Activated naive CD8-positive, alpha-beta T cell treated with anti-CD3 and anti-CD28 coated beads for 36 hours (primary cell): ENCODE measurements around the gene WNK1. TPM values are rescaled to one million over a fixed set of nuclear protein-coding genes. Genes with fewer than 3 reads are reported as not detected.

Experiments used
- DNase-seq: peaks from one replicate; pipeline ENCODE4 v3.0.0; 2021
- H3K27ac Mint-ChIP-seq: one replicate; pipeline ENCODE4 v1.8.0; 2022; ENCODE audit warnings: mild to moderate bottlenecking, moderate library complexity, mixed read lengths
- H3K27me3 Mint-ChIP-seq: one replicate; pipeline ENCODE4 v1.8.0; 2022; ENCODE audit warnings: mild to moderate bottlenecking, mixed read lengths
- H3K36me3 Mint-ChIP-seq: one replicate; pipeline ENCODE4 v1.8.0; 2021; ENCODE audit warnings: mild to moderate bottlenecking, mixed read lengths
- H3K4me1 Mint-ChIP-seq: one replicate; pipeline ENCODE4 v1.8.0; 2021; ENCODE audit warnings: mixed read lengths
- H3K4me3 Mint-ChIP-seq: one replicate; pipeline ENCODE4 v1.8.0; 2022; ENCODE audit warnings: mild to moderate bottlenecking, moderate library complexity, mixed read lengths
- H3K9me3 Mint-ChIP-seq: one replicate; pipeline ENCODE4 v1.8.0; 2022; ENCODE audit warnings: mixed read lengths
- total RNA-seq, 2 experiments: library from RNA; stranded (reverse); gene quantifications; one replicate each; pipeline ENCODE4 v1.2.3, GENCODE V29; 2021

WNK1 gene
- total RNA-seq, 2 experiments from 2014 or later = 117 to 118 TPM

GRCh38 chr12:936377-937345 is 184.3 kb downstream of the WNK1 start:
- Mint-ChIP-seq H3K4me3 (no peak overlapping the region), H3K9me3 (no peaks in the 10 kb centered on the region), H3K4me1 (peaks cover 10% of the 10 kb centered on the region), H3K27me3 (no peaks in the 10 kb centered on the region), H3K27ac (no peak overlapping the region), H3K36me3 (peaks cover 26% of the 10 kb centered on the region)
- DNase-seq = no peak

DNA sequence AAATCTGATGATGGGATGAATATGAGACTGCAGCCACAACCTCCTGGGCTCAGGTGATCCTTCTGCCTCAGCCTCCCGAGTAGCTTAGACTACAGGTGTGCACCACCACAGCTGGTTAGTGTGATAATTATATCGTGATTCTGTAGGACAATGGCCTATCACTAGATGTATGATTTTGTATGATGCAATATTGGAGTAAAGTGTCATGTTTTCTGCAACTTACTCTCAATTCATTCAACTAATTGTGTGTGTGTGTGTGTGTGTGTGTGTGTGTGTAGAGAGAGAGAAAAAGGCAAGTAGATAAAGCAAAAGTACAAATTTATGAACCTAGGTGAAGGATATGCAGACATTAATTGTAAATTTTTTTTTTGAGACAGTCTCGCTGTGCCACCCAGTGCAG is 186.4 kb downstream of the WNK1 start:
- Mint-ChIP-seq H3K4me1 (peaks cover 14% of the 10 kb centered on the region), H3K27ac (peak overlapping the region; percentile 72), H3K36me3 (peaks cover 28% of the 10 kb centered on the region), H3K27me3 (no peaks in the 10 kb centered on the region), H3K4me3 (no peak overlapping the region), H3K9me3 (no peaks in the 10 kb centered on the region)
- DNase-seq = no peak

DNA sequence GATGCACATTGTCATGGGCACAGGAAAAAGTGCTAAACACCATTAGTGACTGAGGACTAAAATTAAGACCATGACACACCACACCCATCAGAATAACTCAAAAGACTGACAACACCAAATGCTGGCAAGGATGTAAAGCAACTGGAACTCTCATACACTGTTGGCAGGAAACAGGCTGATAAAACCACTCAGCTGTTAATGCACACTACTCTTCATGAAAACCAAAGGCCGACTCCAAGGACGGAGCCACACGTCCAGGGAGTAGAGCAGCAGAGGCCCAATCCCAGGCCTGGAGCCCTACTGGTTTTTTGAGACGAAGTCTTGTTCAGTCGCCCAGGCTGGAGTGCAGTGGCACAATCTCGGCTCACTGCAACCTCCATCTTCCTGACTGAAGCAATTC is 190.7 kb downstream of the WNK1 start:
- Mint-ChIP-seq H3K4me1 (peaks cover 35% of the 10 kb centered on the region), H3K9me3 (no peaks in the 10 kb centered on the region), H3K27me3 (no peaks in the 10 kb centered on the region), H3K4me3 (no peak overlapping the region), H3K36me3 (peaks cover 45% of the 10 kb centered on the region), H3K27ac (no peak overlapping the region)
- DNase-seq = no peak

- peaks cover 37% of the 10 kb centered on the region for H3K4me1 Mint-ChIP-seq
- peaks cover 47% of the 10 kb centered on the region for H3K36me3 Mint-ChIP-seq
- no peak overlapping the region for H3K4me3 Mint-ChIP-seq
- H3K27ac Mint-ChIP-seq = peak overlapping the region; percentile 23
- H3K27me3 Mint-ChIP-seq = no peaks in the 10 kb centered on the region
- H3K9me3 Mint-ChIP-seq = no peaks in the 10 kb centered on the region
- no peak for DNase-seq
These were observed 191.8 kb downstream of the WNK1 start for GRCh38 chr12:944211-944610.

DNA sequence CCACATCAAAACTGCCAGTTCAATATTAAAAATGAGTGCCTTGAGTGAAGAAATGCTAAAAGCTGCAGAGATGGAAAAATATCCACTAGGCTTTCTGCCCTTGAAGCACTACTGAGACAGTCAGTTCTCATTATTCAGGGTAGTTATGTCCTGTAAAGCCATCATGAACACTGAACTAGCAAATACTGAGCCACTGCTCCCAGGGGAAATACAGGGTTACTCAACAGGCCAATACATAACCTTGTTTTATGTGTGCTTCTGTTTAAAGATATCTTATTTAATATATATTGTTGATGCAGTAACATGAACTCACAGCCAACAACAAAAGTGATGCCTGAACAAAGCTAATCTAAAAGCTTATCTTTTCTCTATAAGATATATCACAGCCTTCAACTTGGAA is 193.8 kb downstream of the WNK1 start:
- peaks cover 31% of the 10 kb centered on the region for H3K4me1 Mint-ChIP-seq
- no peaks in the 10 kb centered on the region for H3K9me3 Mint-ChIP-seq

GRCh38 chr12:946631-947030 is 194.3 kb downstream of the WNK1 start:
- no peak overlapping the region for H3K4me3 Mint-ChIP-seq
- peaks cover 31% of the 10 kb centered on the region for H3K4me1 Mint-ChIP-seq
- DNase-seq = no peak
- peaks cover 38% of the 10 kb centered on the region for H3K36me3 Mint-ChIP-seq
- H3K27me3 Mint-ChIP-seq = peaks cover 3% of the 10 kb centered on the region
- H3K9me3 Mint-ChIP-seq = no peaks in the 10 kb centered on the region
- no peak overlapping the region for H3K27ac Mint-ChIP-seq

More for the DNA sequence above, 193.8 kb downstream of the WNK1 start:
- Mint-ChIP-seq H3K4me3 (no peak overlapping the region), H3K36me3 (peaks cover 38% of the 10 kb centered on the region), H3K27me3 (peaks cover 3% of the 10 kb centered on the region), H3K27ac (no peak overlapping the region)
- no peak for DNase-seq

DNA sequence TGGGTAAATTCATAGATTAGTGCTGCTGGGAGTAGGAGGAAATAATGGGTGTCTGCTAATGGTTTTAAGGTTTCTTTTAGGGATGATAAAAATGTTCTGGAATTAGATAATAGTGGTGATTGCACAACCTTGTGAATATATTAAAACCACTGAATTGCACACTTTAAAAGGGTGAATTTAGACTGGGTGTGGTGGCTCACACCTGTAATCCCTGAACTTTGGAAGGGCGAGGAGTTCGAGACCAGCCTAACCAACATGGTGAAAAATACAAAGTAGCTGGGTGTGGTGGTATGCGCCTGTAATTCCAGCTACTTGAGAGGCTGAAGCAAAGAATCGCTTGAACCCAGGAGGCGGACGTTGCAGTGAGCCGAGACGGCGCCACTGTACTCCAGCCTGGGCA is 195.9 kb downstream of the WNK1 start:
- Mint-ChIP-seq H3K36me3 (peaks cover 36% of the 10 kb centered on the region), H3K4me3 (peak overlapping the region; percentile 96), H3K4me1 (peaks cover 30% of the 10 kb centered on the region), H3K9me3 (no peaks in the 10 kb centered on the region), H3K27ac (peak overlapping the region; percentile 6), H3K27me3 (peaks cover 3% of the 10 kb centered on the region)
- no peak for DNase-seq

DNA sequence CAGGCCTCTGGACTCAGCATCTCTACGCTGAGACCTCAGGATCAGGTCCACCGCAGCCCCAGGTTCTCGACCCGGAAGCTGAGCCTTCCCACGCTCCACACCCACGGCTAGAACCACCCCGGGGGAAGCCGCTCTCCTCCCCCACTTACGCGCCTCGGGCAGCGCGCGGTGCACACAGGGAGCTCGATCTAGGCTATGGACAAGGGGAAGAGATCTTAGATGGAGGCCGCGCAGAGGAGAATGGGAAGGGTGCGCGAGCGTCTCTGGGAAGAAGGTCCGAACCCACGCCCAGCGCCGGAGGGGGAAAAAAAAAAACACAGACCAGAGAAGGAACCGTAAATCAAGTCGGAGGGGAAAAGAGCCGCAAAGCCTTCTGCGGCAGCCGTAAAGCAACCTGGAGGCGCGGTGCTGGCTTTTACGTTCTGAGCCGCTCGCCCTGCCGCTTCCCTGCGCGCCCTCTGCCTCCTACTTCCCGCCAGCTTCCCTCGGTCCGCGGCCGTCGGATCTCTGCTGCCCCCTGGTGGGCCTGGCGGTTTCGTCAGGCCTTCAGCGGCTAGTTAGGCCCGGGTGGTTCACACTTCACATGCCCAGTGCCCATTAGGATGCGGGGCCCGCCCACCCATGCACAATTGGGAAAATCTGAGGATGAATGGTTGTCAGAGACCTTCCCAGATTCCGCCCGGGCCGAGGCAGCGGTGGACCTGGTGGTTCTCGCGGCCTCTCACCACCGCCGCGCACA is 197.2 kb downstream of the WNK1 start, which contains the start of gene RAD52:
RAD52 (minus strand) TSS at position 242 of the 739 bp plus-strand sequence. CDS start 16,636 bp downstream, outside the sequence.
- peak; percentile 96 for DNase-seq
- peak within 1 kb of the TSS; percentile 96 for H3K4me3 Mint-ChIP-seq
- H3K9me3 Mint-ChIP-seq = no peaks in the 10 kb centered on the region
- H3K4me1 Mint-ChIP-seq = peaks cover 18% of the 10 kb centered on the region
- peaks cover 3% of the 10 kb centered on the region for H3K27me3 Mint-ChIP-seq
- peaks cover 25% of the 10 kb centered on the region for H3K36me3 Mint-ChIP-seq
- H3K27ac Mint-ChIP-seq = peak within 1 kb of the TSS; percentile 96

DNA sequence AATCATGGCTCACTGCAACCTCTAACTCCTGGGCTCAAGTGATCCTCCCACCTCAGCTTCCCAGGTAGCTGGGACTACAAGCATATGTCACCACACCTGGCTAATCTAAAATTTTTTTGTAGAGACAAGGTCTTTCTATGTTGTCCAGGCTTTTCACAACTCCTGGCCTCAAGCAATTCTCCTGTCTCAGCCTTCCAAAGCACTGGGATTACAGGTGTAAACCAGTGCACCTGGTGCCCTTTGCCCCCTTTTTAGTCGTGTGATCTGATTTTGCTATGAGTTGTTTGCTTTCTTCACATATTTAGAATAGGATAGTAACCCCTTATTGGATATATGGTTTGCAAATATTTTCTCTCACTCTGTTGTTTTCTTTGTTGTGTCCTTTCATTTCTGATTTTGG is 198.8 kb downstream of the WNK1 start:
- no peak for DNase-seq
- peaks cover 3% of the 10 kb centered on the region for H3K27me3 Mint-ChIP-seq
- H3K4me1 Mint-ChIP-seq = peaks cover 10% of the 10 kb centered on the region
- peak overlapping the region; percentile 39 for H3K27ac Mint-ChIP-seq
- no peak overlapping the region for H3K4me3 Mint-ChIP-seq
- H3K36me3 Mint-ChIP-seq = peaks cover 25% of the 10 kb centered on the region
- H3K9me3 Mint-ChIP-seq = no peaks in the 10 kb centered on the region

GRCh38 chr12:953776-954175 is 201.4 kb downstream of the WNK1 start:
- Mint-ChIP-seq H3K4me1 (no peaks in the 10 kb centered on the region), H3K36me3 (peaks cover 8% of the 10 kb centered on the region), H3K4me3 (no peak overlapping the region), H3K9me3 (no peaks in the 10 kb centered on the region), H3K27me3 (peaks cover 3% of the 10 kb centered on the region), H3K27ac (no peak overlapping the region)
- DNase-seq = no peak

- Mint-ChIP-seq H3K4me1 (no peaks in the 10 kb centered on the region), H3K27me3 (no peaks in the 10 kb centered on the region), H3K9me3 (no peaks in the 10 kb centered on the region), H3K4me3 (no peak overlapping the region), H3K27ac (no peak overlapping the region), H3K36me3 (no peaks in the 10 kb centered on the region)
- no peak for DNase-seq
These were observed 202.4 kb downstream of the WNK1 start for GRCh38 chr12:954741-955140.

GRCh38 chr12:955939-956338 is 203.6 kb downstream of the WNK1 start:
- Mint-ChIP-seq H3K36me3 (no peaks in the 10 kb centered on the region), H3K9me3 (no peaks in the 10 kb centered on the region), H3K27ac (no peak overlapping the region), H3K4me3 (no peak overlapping the region), H3K4me1 (no peaks in the 10 kb centered on the region), H3K27me3 (no peaks in the 10 kb centered on the region)
- DNase-seq = no peak

DNA sequence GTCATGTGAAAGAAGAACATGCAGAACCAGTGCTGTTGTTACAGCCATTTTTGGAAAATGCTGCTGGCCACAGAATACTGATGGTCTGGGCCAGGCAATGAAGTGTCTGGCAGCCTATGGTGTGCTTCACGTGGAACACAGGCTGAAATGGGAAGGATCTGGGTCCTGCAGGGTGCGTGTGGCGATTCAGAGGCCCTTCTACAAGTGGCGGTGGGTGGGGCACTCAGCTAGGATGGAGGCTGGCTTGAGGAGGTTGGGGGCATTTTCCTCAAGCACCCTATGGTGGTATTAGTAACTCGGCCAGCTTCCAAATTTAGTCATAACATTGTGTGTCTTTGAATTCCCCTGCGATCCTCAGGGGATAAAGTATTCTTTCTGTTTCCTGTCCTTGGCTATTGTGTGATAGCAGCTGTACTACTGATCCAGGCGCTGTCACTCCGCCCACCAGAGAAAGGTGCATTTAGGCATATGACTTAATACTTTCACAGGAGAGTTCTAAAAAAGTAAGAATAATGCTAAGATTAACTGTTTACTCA is 206.3 kb downstream of the WNK1 start:
- H3K27ac Mint-ChIP-seq = no peak overlapping the region
- H3K4me3 Mint-ChIP-seq = no peak overlapping the region
- no peaks in the 10 kb centered on the region for H3K27me3 Mint-ChIP-seq

More for the DNA sequence above, 206.3 kb downstream of the WNK1 start:
- no peak for DNase-seq
- Mint-ChIP-seq H3K36me3 (no peaks in the 10 kb centered on the region), H3K4me1 (no peaks in the 10 kb centered on the region), H3K9me3 (no peaks in the 10 kb centered on the region)
